Psoas muscle (tissue), 8 donors: ENCODE measurements around the gene NSMF. TPM values are rescaled to one million over a fixed set of nuclear protein-coding genes. Genes with fewer than 3 reads are reported as not detected.

Source experiments
- ATAC-seq, 4 donors: fragments of 200-7000 bp; cut with Tn5 transposase; one replicate each; pipeline ENCODE4 v1.9.1; 2020; ENCODE audit warnings: moderate library complexity in 3 of 4, mild to moderate bottlenecking in 2 of 4
- DNase-seq, 2 donors: peaks; one replicate each; pipeline ENCODE4 v3.0.0-alpha.2; 2020
- H3K27ac ChIP-seq: fragments of 200-600 bp; one replicate; pipeline ENCODE4 v1.8.0; 2022
- H3K27me3 ChIP-seq, 3 donors: fragments of 200-600 bp in 1 of 3; one replicate each; pipeline versions ENCODE4 v1.6.1 to v1.8.0; 2013 to 2022; ENCODE audit warnings: low read length in 2 of 3, mild to moderate bottlenecking in 2 of 3, moderate library complexity in 1 of 3; ENCODE audit not compliant: insufficient read depth in 3 of 3
- H3K36me3 ChIP-seq, 2 donors: fragments of 200-600 bp in 1 of 2; one replicate each; pipeline versions ENCODE4 v1.6.1 to v1.8.0; 2013 to 2022; ENCODE audit warnings: low read depth in 1 of 2, mild to moderate bottlenecking in 1 of 2, moderate library complexity in 1 of 2; ENCODE audit not compliant: insufficient read depth in 1 of 2
- H3K4me1 ChIP-seq: fragments of 200-600 bp; one replicate; pipeline ENCODE4 v1.8.0; 2022
- H3K4me3 ChIP-seq: fragments of 200-600 bp; one replicate; pipeline ENCODE4 v1.8.0; 2022; ENCODE audit warnings: mild to moderate bottlenecking
- H3K9me3 ChIP-seq: fragments of 200-600 bp; one replicate; pipeline ENCODE4 v1.8.0; 2022
- WGBS, 3 donors: extraction: QIAGEN DNeasy Blood & Tissue Kit; methylation state at CpG; one replicate each; pipeline versions ENCODE4 v1.1.6 to v1.1.7; 2013; 5-methylcytosine and 5-hydroxymethylcytosine counted together
- intact Hi-C, 2 donors: fragments of 100-400 bp; cut with DNase I; formaldehyde crosslinking; loops; one replicate each; pipeline versions ENCODE4 v1.11.0 to v1.14.2; 2022
- long read RNA-seq, 2 donors: library from polyadenylated mRNA; unstranded; transcript quantifications; one replicate each; pipeline ENCODE4 v2.0.0, GENCODE V29; 2021
- polyA plus RNA-seq, 3 donors: library from polyadenylated mRNA; stranded (reverse); fragments of 200-250 nt; gene quantifications; one replicate each; pipeline ENCODE4 v1.2.3, GENCODE V29; 2013
- total RNA-seq, 4 donors: library from RNA; stranded (reverse); fragmentation: NEBNext Ultra II Directional in 2 of 4; extraction: Animal tissue kit (Norgen Biotek cat#: 25700) in 2 of 4; gene quantifications; one replicate each; pipeline versions ENCODE4 v1.2.1 to v1.2.4, GENCODE V29; 2021 to 2023
- TF ChIP-seq, protein P1 (sequence below): fragments of 200-600 bp; IDR thresholded peaks from one replicate; pipeline ENCODE4 v1.8.0; 2022; ENCODE audit warnings: antibody characterized with exemption
- donor health status: healthy with polysubstance abuse.
- donor health status: DM: no; HTN: no; CAD: no; lungs with moderate emphysema.
- donor health status: Bipolar disorder and iron deficiency.
- donor health status: healthy.
- donor health status: DM: yes; HTN: yes; CAD: no.
- donor health status: DM: no; HTN: no; CAD: no.
- donor health status: DM: no; HTN: no; CAD: no.
- donor health status: DM: yes; HTN: yes; CAD: no.

NSMF gene, protein sequence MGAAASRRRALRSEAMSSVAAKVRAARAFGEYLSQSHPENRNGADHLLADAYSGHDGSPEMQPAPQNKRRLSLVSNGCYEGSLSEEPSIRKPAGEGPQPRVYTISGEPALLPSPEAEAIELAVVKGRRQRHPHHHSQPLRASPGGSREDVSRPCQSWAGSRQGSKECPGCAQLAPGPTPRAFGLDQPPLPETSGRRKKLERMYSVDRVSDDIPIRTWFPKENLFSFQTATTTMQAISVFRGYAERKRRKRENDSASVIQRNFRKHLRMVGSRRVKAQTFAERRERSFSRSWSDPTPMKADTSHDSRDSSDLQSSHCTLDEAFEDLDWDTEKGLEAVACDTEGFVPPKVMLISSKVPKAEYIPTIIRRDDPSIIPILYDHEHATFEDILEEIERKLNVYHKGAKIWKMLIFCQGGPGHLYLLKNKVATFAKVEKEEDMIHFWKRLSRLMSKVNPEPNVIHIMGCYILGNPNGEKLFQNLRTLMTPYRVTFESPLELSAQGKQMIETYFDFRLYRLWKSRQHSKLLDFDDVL
- total RNA-seq (10 to 100 TPM in 1 of 4 donors, 1 to 10 TPM in 3; 4.8 to 11.2 (median 6.4) TPM), polyA plus RNA-seq (10 to 100 TPM in 1 of 3 donors, 1 to 10 TPM in 2; 4.9 to 11.0 (median 5.7) TPM)
- long read RNA-seq, donor 1, partial matches to known transcripts, result 3 of 11 reads
- long read RNA-seq, donor 1, other reads (novel, unspliced or antisense), result 4 of 11 reads
- long read RNA-seq, donor 2, transcript NSMF-201 (15 exons, 2,981 nt), result major isoform, 8 of 18 reads
- long read RNA-seq, donor 2, partial matches to known transcripts, result 2 of 18 reads
- long read RNA-seq, donor 2, other reads (novel, unspliced or antisense), result 4 of 18 reads

DNA sequence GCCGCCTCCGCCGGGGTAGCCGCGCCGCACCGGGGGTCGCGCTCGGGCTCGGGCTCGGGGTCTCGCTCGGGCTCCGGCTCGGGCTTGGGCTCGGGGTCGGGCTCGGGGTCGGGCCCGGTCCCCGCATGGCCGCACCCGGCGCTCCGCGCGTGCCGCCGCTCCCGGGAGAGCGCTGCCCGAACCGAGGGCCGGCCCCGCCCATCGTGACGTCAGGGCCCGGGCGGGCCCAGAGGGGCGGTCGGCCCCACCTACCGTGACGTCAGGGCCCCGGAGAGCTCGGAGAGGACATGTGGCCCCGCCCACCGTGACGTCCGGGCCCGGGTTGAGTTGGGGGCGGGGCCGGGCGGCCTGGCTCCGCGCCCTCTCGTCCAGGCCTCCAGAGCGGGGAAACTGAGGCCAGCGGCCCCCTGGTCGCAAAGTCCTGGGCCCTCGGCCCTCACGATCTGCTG is at the start of gene NSMF:
TSS of gene NSMF (minus strand) at position 183 of the 449 bp plus-strand sequence. CDS start 232 bp downstream, outside the sequence.
- ATAC-seq, result peak; percentile 93 to 96 (median 94)
- Histone ChIP-seq H3K4me1 (peaks cover 8% of the 10 kb centered on the region), H3K27me3 (no peaks in the 10 kb centered on the region), H3K27ac (peak within 1 kb of the TSS; percentile 13), H3K4me3 (peak within 1 kb of the TSS; percentile 72), H3K36me3 (peaks cover 0 to 51% of the 10 kb centered on the region in 2 donors), H3K9me3 (no peaks in the 10 kb centered on the region)
- intact Hi-C loops, result no loop called here
- TF ChIP-seq, protein P1, sequence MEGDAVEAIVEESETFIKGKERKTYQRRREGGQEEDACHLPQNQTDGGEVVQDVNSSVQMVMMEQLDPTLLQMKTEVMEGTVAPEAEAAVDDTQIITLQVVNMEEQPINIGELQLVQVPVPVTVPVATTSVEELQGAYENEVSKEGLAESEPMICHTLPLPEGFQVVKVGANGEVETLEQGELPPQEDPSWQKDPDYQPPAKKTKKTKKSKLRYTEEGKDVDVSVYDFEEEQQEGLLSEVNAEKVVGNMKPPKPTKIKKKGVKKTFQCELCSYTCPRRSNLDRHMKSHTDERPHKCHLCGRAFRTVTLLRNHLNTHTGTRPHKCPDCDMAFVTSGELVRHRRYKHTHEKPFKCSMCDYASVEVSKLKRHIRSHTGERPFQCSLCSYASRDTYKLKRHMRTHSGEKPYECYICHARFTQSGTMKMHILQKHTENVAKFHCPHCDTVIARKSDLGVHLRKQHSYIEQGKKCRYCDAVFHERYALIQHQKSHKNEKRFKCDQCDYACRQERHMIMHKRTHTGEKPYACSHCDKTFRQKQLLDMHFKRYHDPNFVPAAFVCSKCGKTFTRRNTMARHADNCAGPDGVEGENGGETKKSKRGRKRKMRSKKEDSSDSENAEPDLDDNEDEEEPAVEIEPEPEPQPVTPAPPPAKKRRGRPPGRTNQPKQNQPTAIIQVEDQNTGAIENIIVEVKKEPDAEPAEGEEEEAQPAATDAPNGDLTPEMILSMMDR, result no peak
- DNase-seq, result peak; percentile 94 to 97
- WGBS, 3 donors, result 0 to 1% (median 1%) methylated on average over 24 to 62 of the region's 62 CpGs

DNA sequence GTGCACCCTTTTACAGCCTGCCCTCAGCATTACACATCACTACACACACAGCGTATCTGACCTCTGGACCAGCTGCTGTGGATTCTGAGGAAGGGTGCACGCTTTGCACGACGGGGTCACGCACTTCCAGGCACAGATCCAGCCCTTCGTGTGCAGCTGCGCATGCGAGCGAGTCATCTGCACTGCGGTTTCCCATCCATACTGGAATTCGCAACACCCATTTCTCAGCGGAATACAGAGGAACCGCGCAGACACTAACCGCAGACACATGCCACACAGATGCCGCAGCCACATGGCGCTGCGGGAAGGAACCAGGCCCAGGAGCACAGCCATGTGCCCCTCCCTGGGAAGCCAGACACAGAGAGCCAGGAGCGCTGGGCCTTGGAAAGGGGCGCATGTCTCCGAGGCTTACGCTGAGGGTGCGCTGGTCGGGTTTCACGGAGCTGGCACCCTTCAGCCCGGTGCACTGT is 47.6 kb upstream of the NSMF start:
- Histone ChIP-seq H3K9me3 (no peaks in the 10 kb centered on the region), H3K27ac (no peak overlapping the region), H3K4me3 (no peak overlapping the region), H3K27me3 (no peaks in the 10 kb centered on the region), H3K4me1 (no peaks in the 10 kb centered on the region), H3K36me3 (peaks cover 0 to 5% of the 10 kb centered on the region in 2 donors)
- peak in 1 of 2 donors; percentile 42 for DNase-seq
- ATAC-seq, result peak in 1 of 4 donors; percentile 10
- WGBS, 3 donors, result 73 to 77% (median 74%) methylated on average over 26 of the region's 26 CpGs
- TF ChIP-seq, protein P1, result no peak
- intact Hi-C loops, result no loop called here

DNA sequence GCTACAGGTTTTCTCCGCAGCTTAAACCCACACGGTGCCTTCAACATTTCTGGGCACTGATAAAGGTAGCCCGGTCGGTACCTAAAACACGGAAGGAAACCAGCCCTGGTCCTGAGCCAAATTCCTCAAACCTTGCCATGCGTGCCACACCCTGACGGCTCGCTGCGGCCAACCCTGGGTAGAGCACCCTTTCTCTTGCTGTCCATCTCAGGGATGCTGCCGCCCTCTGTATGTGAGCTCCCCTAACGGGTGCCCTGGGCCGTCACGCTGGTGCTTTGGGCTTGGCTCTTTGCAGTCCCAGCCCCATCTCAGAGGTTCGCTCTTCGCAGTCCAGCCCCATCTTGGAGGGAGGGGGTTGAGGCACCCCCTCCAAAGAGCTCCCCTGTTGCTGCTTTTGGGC is 47.1 kb upstream of the NSMF start:
- H3K27me3 ChIP-seq, result no peaks in the 10 kb centered on the region
- TF ChIP-seq, protein P1, result no peak
- intact Hi-C loops, result no loop called here
- ATAC-seq, result no peak
- H3K27ac ChIP-seq, result no peak overlapping the region
- no peaks in the 10 kb centered on the region for H3K9me3 ChIP-seq
- no peaks in the 10 kb centered on the region for H3K4me1 ChIP-seq
- H3K4me3 ChIP-seq, result no peak overlapping the region
- peaks cover 0 to 7% of the 10 kb centered on the region in 2 donors for H3K36me3 ChIP-seq
- peak in 1 of 2 donors; percentile 32 for DNase-seq
- 77 to 94% (median 82%) methylated on average over 15 of the region's 15 CpGs for WGBS, 3 donors

DNA sequence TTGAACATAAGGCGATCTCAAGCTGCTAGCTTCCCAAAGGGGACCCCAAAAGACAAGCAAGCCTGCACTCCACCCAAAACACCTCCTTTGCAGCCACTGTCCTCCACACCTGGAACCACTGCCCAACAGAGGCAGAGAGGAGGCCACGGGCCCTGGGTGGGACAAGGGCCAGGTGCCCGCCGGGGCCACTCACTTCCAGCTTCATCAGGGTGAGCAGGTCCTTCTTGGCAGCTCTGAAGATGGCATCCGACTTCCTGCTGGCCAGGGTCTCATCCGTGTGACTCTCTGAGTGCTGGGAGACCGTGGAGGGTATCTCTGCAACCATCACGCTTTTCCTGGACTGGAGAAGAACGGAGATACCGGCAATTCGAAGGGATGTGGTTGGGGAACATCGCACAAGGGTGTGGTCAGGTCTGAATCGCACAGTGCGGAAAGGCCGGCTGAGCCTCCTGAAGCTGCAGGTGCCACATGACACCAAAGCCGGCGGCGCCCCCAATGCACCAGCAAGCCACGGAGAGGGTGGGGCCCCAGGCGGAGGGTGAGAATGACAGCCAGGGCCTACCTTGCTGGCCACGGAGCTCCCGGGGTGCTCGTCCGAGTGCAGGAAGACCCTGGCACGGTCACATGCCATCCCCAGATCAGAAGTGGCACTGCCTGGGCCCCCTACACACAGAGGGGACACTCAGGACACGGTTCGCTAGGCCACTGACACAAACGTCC is 46.4 kb upstream of the NSMF start:
- DNase-seq (no peak), ATAC-seq (no peak)
- Histone ChIP-seq H3K9me3 (no peaks in the 10 kb centered on the region), H3K27ac (no peak overlapping the region), H3K27me3 (no peaks in the 10 kb centered on the region), H3K36me3 (peaks cover 0 to 12% of the 10 kb centered on the region in 2 donors), H3K4me3 (no peak overlapping the region), H3K4me1 (no peaks in the 10 kb centered on the region)
- WGBS, 3 donors, result 91 to 93% (median 92%) methylated on average over 28 of the region's 28 CpGs
- TF ChIP-seq, protein P1, result no peak
- intact Hi-C loops, result no loop called here
